Measurements from ENCODE around the gene NTRK3. TPM values are rescaled to one million over a fixed set of nuclear protein-coding genes. Genes with fewer than 3 reads are reported as not detected.

The NTRK3 gene
- total and polyA plus RNA-seq, 4 donors = 0.21 to 2.9 (median 0.32) TPM

DNA sequence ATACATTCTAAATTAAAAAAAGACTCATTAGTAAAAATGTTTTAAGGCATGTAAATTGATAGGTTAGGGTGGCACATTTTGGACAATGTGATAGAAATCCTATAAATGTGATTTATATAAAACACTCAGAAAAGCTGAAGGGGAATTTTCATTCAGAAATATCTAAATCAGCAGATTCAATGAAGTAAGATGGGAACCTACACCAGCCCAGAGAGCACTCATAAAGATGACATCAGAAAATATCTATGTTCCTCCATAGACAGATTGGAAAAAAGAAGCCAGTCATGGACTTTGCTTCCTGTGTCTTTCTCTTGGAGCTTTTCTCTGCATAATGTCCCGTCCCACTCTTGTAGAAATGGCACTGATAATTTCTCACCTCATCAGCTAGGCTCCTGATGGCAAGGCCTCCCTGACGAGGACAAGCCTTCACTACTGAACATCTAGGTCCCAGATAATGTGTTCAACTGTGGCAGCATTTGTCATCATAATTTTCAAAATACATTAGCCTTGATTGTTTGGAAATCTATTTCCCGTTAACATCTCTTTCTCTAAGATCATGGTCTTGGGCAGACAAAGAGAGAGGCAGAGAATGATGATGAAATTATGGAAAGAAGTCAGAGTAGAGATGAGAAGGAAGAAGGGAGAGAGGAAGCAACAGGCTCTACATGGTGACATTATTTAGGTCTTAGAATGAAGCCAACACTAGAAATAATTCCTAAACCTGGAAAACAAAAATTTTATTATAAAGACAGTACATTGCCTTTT, 354.4 kb downstream of the NTRK3 start:
- 39% methylated on average over 3 of the region's 3 CpGs for WGBS
- Histone ChIP-seq H3K36me3 (ENCODE audit: control insufficient read depth in 4 of 4, insufficient read depth in 3 of 4, low read depth in 1 of 4, low read length in 3 of 4) (no peaks in the 10 kb centered on the region), H3K4me1 (ENCODE audit: control insufficient read depth in 4 of 4, insufficient read depth in 4 of 4, low read length in 3 of 4) (no peaks in the 10 kb centered on the region), H3K9ac (ENCODE audit: low read depth in 1 of 2, low read length in 2 of 2) (no peak overlapping the region), H3K9me3 (ENCODE audit: control insufficient read depth in 4 of 4, low read length in 3 of 4) (no peaks in the 10 kb centered on the region), H3K27me3 (ENCODE audit: control insufficient read depth in 4 of 4, insufficient read depth in 4 of 4, low read length in 3 of 4) (peaks cover 0 to 8% (median 2%) of the 10 kb centered on the region in 4 donors), H3K4me3 (ENCODE audit: low read depth in 1 of 3, low read length in 3 of 3) (no peak overlapping the region), H3K27ac (ENCODE audit: low read depth in 1 of 2, low read length in 2 of 2) (no peak overlapping the region)
- DNase-seq (ENCODE audit: low spot score) = no peak
- TF ChIP-seq HNF4G (IDR thresholded peaks at IDR 0.05) (no peak), RXRA (IDR thresholded peaks at IDR 0.05) (no peak), FOXA1 (IDR thresholded peaks at IDR 0.05) (no peak), GABPA (IDR thresholded peaks at IDR 0.05 in 1 of 2, conservative IDR thresholded peaks at IDR 0.05 in 1 of 2) (no peak), NR2F2 (IDR thresholded peaks at IDR 0.05) (no peak), EGR1 (IDR thresholded peaks at IDR 0.05; ENCODE audit: low read depth in 2 of 2) (no peak), HNF4A (conservative IDR thresholded peaks at IDR 0.05) (no peak), FOXA2 (IDR thresholded peaks at IDR 0.05) (no peak), SP1 (IDR thresholded peaks at IDR 0.05) (no peak)
- TF ChIP-seq, protein P1, sequence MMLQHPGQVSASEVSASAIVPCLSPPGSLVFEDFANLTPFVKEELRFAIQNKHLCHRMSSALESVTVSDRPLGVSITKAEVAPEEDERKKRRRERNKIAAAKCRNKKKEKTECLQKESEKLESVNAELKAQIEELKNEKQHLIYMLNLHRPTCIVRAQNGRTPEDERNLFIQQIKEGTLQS (IDR thresholded peaks at IDR 0.05) = no peak
- TF ChIP-seq, protein P2, sequence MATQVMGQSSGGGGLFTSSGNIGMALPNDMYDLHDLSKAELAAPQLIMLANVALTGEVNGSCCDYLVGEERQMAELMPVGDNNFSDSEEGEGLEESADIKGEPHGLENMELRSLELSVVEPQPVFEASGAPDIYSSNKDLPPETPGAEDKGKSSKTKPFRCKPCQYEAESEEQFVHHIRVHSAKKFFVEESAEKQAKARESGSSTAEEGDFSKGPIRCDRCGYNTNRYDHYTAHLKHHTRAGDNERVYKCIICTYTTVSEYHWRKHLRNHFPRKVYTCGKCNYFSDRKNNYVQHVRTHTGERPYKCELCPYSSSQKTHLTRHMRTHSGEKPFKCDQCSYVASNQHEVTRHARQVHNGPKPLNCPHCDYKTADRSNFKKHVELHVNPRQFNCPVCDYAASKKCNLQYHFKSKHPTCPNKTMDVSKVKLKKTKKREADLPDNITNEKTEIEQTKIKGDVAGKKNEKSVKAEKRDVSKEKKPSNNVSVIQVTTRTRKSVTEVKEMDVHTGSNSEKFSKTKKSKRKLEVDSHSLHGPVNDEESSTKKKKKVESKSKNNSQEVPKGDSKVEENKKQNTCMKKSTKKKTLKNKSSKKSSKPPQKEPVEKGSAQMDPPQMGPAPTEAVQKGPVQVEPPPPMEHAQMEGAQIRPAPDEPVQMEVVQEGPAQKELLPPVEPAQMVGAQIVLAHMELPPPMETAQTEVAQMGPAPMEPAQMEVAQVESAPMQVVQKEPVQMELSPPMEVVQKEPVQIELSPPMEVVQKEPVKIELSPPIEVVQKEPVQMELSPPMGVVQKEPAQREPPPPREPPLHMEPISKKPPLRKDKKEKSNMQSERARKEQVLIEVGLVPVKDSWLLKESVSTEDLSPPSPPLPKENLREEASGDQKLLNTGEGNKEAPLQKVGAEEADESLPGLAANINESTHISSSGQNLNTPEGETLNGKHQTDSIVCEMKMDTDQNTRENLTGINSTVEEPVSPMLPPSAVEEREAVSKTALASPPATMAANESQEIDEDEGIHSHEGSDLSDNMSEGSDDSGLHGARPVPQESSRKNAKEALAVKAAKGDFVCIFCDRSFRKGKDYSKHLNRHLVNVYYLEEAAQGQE (IDR thresholded peaks at IDR 0.05) = no peak

DNA sequence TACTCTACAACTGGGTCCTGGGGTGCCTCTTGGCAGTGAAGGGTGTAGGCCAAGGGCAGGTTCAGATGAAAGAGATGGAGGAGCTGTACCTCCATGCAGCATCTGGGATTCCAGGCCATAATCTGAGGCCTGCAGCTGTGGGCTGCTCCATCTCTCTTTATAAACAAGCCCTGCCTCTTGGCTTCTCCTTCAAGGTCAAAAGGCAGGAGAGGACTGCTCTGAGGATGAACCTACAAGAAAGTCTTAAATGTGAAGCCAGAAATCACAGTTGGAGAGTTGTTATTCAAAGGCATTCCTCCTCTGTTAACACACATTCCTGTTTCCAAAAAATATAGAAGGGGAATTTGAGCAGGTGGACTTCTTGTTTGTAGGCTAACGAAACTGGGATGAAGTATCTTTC, 355.5 kb downstream of the NTRK3 start:
- 38% methylated on average over 1 of the region's 1 CpG for WGBS
- DNase-seq (ENCODE audit: low spot score) = no peak
- no peak overlapping the region for H3K4me3 ChIP-seq (ENCODE audit: low read depth in 1 of 3, low read length in 3 of 3)
- H3K27ac ChIP-seq (ENCODE audit: low read depth in 1 of 2, low read length in 2 of 2) = no peak overlapping the region
- no peaks in the 10 kb centered on the region for H3K4me1 ChIP-seq (ENCODE audit: control insufficient read depth in 4 of 4, insufficient read depth in 4 of 4, low read length in 3 of 4)
- TF ChIP-seq RAD21 (IDR thresholded peaks at IDR 0.05) (no peak), HNF4A (conservative IDR thresholded peaks at IDR 0.05) (no peak), GABPA (IDR thresholded peaks at IDR 0.05 in 1 of 2, conservative IDR thresholded peaks at IDR 0.05 in 1 of 2) (no peak), RXRA (IDR thresholded peaks at IDR 0.05) (no peak), TAF1 (conservative IDR thresholded peaks at IDR 0.05) (no peak), FOXA2 (IDR thresholded peaks at IDR 0.05) (no peak), YY1 (IDR thresholded peaks at IDR 0.05) (no peak), JUND (IDR thresholded peaks at IDR 0.05) (no peak), FOXA1 (IDR thresholded peaks at IDR 0.05) (no peak), SP1 (IDR thresholded peaks at IDR 0.05) (no peak), HNF4G (IDR thresholded peaks at IDR 0.05) (no peak), NR2F2 (IDR thresholded peaks at IDR 0.05) (no peak), EGR1 (IDR thresholded peaks at IDR 0.05; ENCODE audit: low read depth in 2 of 2) (no peak)
- TF ChIP-seq, protein P3, sequence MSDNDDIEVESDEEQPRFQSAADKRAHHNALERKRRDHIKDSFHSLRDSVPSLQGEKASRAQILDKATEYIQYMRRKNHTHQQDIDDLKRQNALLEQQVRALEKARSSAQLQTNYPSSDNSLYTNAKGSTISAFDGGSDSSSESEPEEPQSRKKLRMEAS (IDR thresholded peaks at IDR 0.05) = no peak
- TF ChIP-seq, protein P1 (IDR thresholded peaks at IDR 0.05) = no peak
- TF ChIP-seq, protein P4, sequence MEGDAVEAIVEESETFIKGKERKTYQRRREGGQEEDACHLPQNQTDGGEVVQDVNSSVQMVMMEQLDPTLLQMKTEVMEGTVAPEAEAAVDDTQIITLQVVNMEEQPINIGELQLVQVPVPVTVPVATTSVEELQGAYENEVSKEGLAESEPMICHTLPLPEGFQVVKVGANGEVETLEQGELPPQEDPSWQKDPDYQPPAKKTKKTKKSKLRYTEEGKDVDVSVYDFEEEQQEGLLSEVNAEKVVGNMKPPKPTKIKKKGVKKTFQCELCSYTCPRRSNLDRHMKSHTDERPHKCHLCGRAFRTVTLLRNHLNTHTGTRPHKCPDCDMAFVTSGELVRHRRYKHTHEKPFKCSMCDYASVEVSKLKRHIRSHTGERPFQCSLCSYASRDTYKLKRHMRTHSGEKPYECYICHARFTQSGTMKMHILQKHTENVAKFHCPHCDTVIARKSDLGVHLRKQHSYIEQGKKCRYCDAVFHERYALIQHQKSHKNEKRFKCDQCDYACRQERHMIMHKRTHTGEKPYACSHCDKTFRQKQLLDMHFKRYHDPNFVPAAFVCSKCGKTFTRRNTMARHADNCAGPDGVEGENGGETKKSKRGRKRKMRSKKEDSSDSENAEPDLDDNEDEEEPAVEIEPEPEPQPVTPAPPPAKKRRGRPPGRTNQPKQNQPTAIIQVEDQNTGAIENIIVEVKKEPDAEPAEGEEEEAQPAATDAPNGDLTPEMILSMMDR (IDR thresholded peaks at IDR 0.05; ENCODE audit: low read depth, low read length, missing input control) = no peak
- TF ChIP-seq, protein P2 (IDR thresholded peaks at IDR 0.05) = no peak
- TF ChIP-seq, protein P5, sequence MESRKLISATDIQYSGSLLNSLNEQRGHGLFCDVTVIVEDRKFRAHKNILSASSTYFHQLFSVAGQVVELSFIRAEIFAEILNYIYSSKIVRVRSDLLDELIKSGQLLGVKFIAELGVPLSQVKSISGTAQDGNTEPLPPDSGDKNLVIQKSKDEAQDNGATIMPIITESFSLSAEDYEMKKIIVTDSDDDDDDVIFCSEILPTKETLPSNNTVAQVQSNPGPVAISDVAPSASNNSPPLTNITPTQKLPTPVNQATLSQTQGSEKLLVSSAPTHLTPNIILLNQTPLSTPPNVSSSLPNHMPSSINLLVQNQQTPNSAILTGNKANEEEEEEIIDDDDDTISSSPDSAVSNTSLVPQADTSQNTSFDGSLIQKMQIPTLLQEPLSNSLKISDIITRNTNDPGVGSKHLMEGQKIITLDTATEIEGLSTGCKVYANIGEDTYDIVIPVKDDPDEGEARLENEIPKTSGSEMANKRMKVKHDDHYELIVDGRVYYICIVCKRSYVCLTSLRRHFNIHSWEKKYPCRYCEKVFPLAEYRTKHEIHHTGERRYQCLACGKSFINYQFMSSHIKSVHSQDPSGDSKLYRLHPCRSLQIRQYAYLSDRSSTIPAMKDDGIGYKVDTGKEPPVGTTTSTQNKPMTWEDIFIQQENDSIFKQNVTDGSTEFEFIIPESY (IDR thresholded peaks at IDR 0.05) = no peak
- H3K27me3 ChIP-seq (ENCODE audit: control insufficient read depth in 4 of 4, insufficient read depth in 4 of 4, low read length in 3 of 4) = peaks cover 0 to 4% (median 2%) of the 10 kb centered on the region in 4 donors
- no peak overlapping the region for H3K9ac ChIP-seq (ENCODE audit: low read depth in 1 of 2, low read length in 2 of 2)
- H3K36me3 ChIP-seq (ENCODE audit: control insufficient read depth in 4 of 4, insufficient read depth in 3 of 4, low read depth in 1 of 4, low read length in 3 of 4) = no peaks in the 10 kb centered on the region
- H3K9me3 ChIP-seq (ENCODE audit: control insufficient read depth in 4 of 4, low read length in 3 of 4) = no peaks in the 10 kb centered on the region
